GM23338 (cell line): Measurements from ENCODE around the gene CTTNBP2.

ENCODE experiments used
- CREB1 ChIP-seq: fragments of 250-450 bp; sonication (Bioruptor Pico); IDR thresholded peaks from 2 replicates; pipeline ENCODE4 v1.5.0; 2020; ENCODE audit warnings: low read depth, mild to moderate bottlenecking, moderate library complexity
- CTCF ChIP-seq, 2 experiments: fragments of 200-600 bp in 1 of 2; sonication (generic) in 1 of 2; conservative IDR thresholded peaks; 2 replicates each; pipeline versions ENCODE4 v1.5.1 to v1.6.1; 2016 to 2017; ENCODE audit warnings: antibody characterized with exemption in 2 of 2, low read depth in 2 of 2, mild to moderate bottlenecking in 2 of 2, moderate library complexity in 1 of 2
- ETS1 ChIP-seq: IDR thresholded peaks from 2 replicates; pipeline ENCODE4 v1.6.1; 2016; ENCODE audit warnings: antibody characterized with exemption
- EZH2 ChIP-seq: fragments of 200-600 bp; sonication (generic); IDR thresholded peaks from one replicate; pipeline ENCODE4 v1.8.0; 2017; ENCODE audit warnings: antibody characterized with exemption, mild to moderate bottlenecking, low read depth; ENCODE audit not compliant: unreplicated experiment
- EZH2phosphoT487 ChIP-seq: fragments of 200-600 bp; sonication (generic); IDR thresholded peaks from one replicate; pipeline ENCODE4 v1.8.1; 2018; ENCODE audit warnings: antibody characterized with exemption; ENCODE audit not compliant: unreplicated experiment
- JUNB ChIP-seq: IDR thresholded peaks from one replicate; pipeline ENCODE4 v1.6.1; 2016; ENCODE audit warnings: antibody characterized with exemption; ENCODE audit not compliant: unreplicated experiment
- POLR2AphosphoS5 ChIP-seq: IDR thresholded peaks from 2 replicates; pipeline ENCODE4 v1.6.1; 2016; ENCODE audit warnings: antibody characterized with exemption, low read depth
- REST ChIP-seq: IDR thresholded peaks from one replicate; pipeline ENCODE4 v1.6.1; 2018; ENCODE audit warnings: antibody characterized with exemption; ENCODE audit not compliant: unreplicated experiment
- STAT1 ChIP-seq: IDR thresholded peaks from one replicate; pipeline ENCODE4 v1.6.1; 2016; ENCODE audit warnings: antibody characterized with exemption; ENCODE audit not compliant: unreplicated experiment
- ZNF331 ChIP-seq: fragments of 250-450 bp; sonication (Bioruptor Pico); IDR thresholded peaks from 2 replicates; pipeline ENCODE4 v1.5.0; 2020; ENCODE audit warnings: low read depth, mild to moderate bottlenecking, moderate library complexity
- ZNF462 ChIP-seq: fragments of 250-450 bp; sonication (Bioruptor Pico); IDR thresholded peaks from 2 replicates; pipeline ENCODE4 v1.5.0; 2020; ENCODE audit warnings: mild to moderate bottlenecking, moderate library complexity

- TF ChIP-seq CTCF (conservative IDR thresholded peaks at IDR 0.05; ENCODE audit: low read depth in 2 of 2) (no peak), POLR2AphosphoS5 (no peak), EZH2phosphoT487 (no peak), EZH2 (no peak), REST (no peak), CREB1 (no peak), STAT1 (no peak), ZNF462 (no peak), ETS1 (no peak), JUNB (no peak), ZNF331 (CRISPR knock-in tag) (no peak)
Observed at GRCh38 chr7:117892821-117893220, 19.6 kb upstream of the CTTNBP2 start.
